ENCODE data around the gene LCN9. TPM values are rescaled to one million over a fixed set of nuclear protein-coding genes. Genes with fewer than 3 reads are reported as not detected.
"Not testable (repeated sequence)": the region's sequence is repeated elsewhere in the genome, so short reads cannot be mapped to it uniquely, and the experiment has no call there.

The LCN9 gene
- total RNA-seq, 1 experiment from 2014 or later = not detected

- Histone ChIP-seq H3K27ac (ENCODE audit: low read length) (no peak overlapping the region), H3K27me3 (ENCODE audit: control insufficient read depth, insufficient read depth, low read length) (no peaks in the 10 kb centered on the region), H3K4me3 (ENCODE audit: low read depth in 2 of 2, low read length in 2 of 2) (no peak overlapping the region), H3K36me3 (ENCODE audit: control insufficient read depth, insufficient read depth, low read length) (no peaks in the 10 kb centered on the region), H3K9me3 (ENCODE audit: control insufficient read depth, insufficient read depth, low read depth, low read length) (no peaks in the 10 kb centered on the region), H3K4me1 (ENCODE audit: control insufficient read depth, insufficient read depth, low read length) (no peaks in the 10 kb centered on the region)
- ATAC-seq (peak; percentile 30; the same call in 1 of the 2 replicates), DNase-seq (ENCODE audit: low read depth, low spot score) (no peak)
- ChIA-PET POLR2A (no interaction called here), CTCF (no interaction called here)
- in situ Hi-C loops (cut with HindIII; ENCODE audit: low pct_unique_long_range_greater_than_20kb, low sequenced_read_pairs) = no loop called here
- intact Hi-C loops (cut with micrococcal nuclease; ENCODE audit: unreplicated experiment) = no loop called here
- no peak for TF ChIP-seq TCF7L2 (IDR thresholded peaks at IDR 0.05; ENCODE audit: low read depth, low read length)
- no peak for TF ChIP-seq CTCF (IDR thresholded peaks at IDR 0.05)
- no peak for TF ChIP-seq SIN3A (IDR thresholded peaks at IDR 0.05; ENCODE audit: borderline replicate concordance, insufficient read depth, low read depth, low read length)
- TF ChIP-seq REST (IDR thresholded peaks at IDR 0.05; ENCODE audit: insufficient read depth in 1 of 2, low read depth in 2 of 2, low read length in 1 of 2) = no peak
- no peak for TF ChIP-seq POLR2AphosphoS5 (IDR thresholded peaks at IDR 0.05; ENCODE audit: low read depth, low read length)
- no TSS peak for BruUV-seq (replicated peaks)
These were observed 8.5 kb downstream of the LCN9 start for GRCh38 chr9:135671591-135672041.

- intact Hi-C loops (cut with micrococcal nuclease; ENCODE audit: unreplicated experiment); CTCF ChIA-PET; POLR2A ChIA-PET: not testable (repeated sequence)
These were observed 9.7 kb downstream of the LCN9 start for GRCh38 chr9:135672786-135673185.

GRCh38 chr9:135673941-135674340 lies 10.8 kb downstream of the LCN9 start:
- ATAC-seq = no peak
- in situ Hi-C loops (cut with HindIII; ENCODE audit: low pct_unique_long_range_greater_than_20kb, low sequenced_read_pairs) (no loop called here), intact Hi-C loops (cut with micrococcal nuclease; ENCODE audit: unreplicated experiment) (no loop called here)
- no peak for DNase-seq (ENCODE audit: low read depth, low spot score)
- POLR2A ChIA-PET = no interaction called here
- H3K4me3 ChIP-seq (ENCODE audit: low read depth in 2 of 2, low read length in 2 of 2) = no peak overlapping the region
- TF ChIP-seq TCF7L2 (IDR thresholded peaks at IDR 0.05; ENCODE audit: low read depth, low read length) (no peak), SIN3A (IDR thresholded peaks at IDR 0.05; ENCODE audit: borderline replicate concordance, insufficient read depth, low read depth, low read length) (no peak), REST (IDR thresholded peaks at IDR 0.05; ENCODE audit: insufficient read depth in 1 of 2, low read depth in 2 of 2, low read length in 1 of 2) (no peak), POLR2AphosphoS5 (IDR thresholded peaks at IDR 0.05; ENCODE audit: low read depth, low read length) (no peak), CTCF (IDR thresholded peaks at IDR 0.05) (no peak)
- H3K4me1 ChIP-seq (ENCODE audit: control insufficient read depth, insufficient read depth, low read length) = no peaks in the 10 kb centered on the region
- no TSS peak for BruUV-seq (replicated peaks)
- no peaks in the 10 kb centered on the region for H3K9me3 ChIP-seq (ENCODE audit: control insufficient read depth, insufficient read depth, low read depth, low read length)
- CTCF ChIA-PET = no interaction called here
- H3K36me3 ChIP-seq (ENCODE audit: control insufficient read depth, insufficient read depth, low read length) = no peaks in the 10 kb centered on the region
- H3K27ac ChIP-seq (ENCODE audit: low read length) = no peak overlapping the region
- H3K27me3 ChIP-seq (ENCODE audit: control insufficient read depth, insufficient read depth, low read length) = no peaks in the 10 kb centered on the region

More at GRCh38 chr9:135672786-135673185, 9.7 kb downstream of the LCN9 start:
- H3K27me3 ChIP-seq (ENCODE audit: control insufficient read depth, insufficient read depth, low read length); in situ Hi-C loops (cut with HindIII; ENCODE audit: low pct_unique_long_range_greater_than_20kb, low sequenced_read_pairs); DNase-seq (ENCODE audit: low read depth, low spot score); H3K9me3 ChIP-seq (ENCODE audit: control insufficient read depth, insufficient read depth, low read depth, low read length); ATAC-seq; H3K4me1 ChIP-seq (ENCODE audit: control insufficient read depth, insufficient read depth, low read length); H3K27ac ChIP-seq (ENCODE audit: low read length); H3K36me3 ChIP-seq (ENCODE audit: control insufficient read depth, insufficient read depth, low read length); H3K4me3 ChIP-seq (ENCODE audit: low read depth in 2 of 2, low read length in 2 of 2); BruUV-seq (replicated peaks): not testable (repeated sequence)

All from Panc1 (cell line).